NCI-H526 treated with DMSO at 0.1 percent for 48 hours (cell line): ENCODE data around the gene METTL5.
A peak's percentile ranks its signal among the peaks of the same experiment; 100 is the strongest.
"Not testable (repeated sequence)": the region's sequence is repeated elsewhere in the genome, so short reads cannot be mapped to it uniquely, and the experiment has no call there.

Experiments
- DNase-seq: peaks from one replicate; lab custom pipeline; 2025; lab: John Stamatoyannopoulos, UW

Gene METTL5

DNA sequence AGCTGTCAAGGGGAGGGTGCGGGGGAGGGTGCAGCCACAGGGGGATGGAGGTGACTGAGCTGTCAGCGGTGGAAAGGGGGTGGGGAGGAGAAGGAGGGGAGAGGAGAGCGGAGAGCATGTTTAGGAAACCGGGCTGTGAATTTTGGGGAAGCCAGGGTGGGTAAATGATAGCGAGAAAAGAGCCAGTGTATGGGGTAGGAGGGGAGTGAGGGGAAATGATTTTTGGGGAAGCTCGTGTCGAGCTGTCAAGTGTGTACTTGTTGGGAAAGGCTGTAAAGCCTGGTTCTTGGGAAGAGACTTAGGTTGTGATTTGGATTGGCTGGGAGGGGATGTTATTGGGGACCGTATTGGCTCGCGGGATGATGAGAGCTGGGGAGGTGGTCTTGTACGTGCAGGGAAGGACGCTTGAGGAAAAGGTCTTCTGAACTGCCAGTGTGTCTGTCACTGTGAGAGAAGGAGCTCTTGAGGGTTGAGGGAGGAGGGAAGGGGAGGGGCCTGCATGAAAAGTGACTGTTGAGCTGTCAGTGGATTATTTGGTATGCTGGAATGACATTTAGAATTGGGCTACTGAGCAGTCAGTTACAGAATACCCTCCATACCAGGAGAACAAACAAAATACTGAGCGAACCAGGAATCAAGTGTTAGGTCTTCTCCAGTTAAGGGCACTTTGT lies 3.6 kb upstream of the METTL5 start:
- DNase-seq, result peak; percentile 34

DNA sequence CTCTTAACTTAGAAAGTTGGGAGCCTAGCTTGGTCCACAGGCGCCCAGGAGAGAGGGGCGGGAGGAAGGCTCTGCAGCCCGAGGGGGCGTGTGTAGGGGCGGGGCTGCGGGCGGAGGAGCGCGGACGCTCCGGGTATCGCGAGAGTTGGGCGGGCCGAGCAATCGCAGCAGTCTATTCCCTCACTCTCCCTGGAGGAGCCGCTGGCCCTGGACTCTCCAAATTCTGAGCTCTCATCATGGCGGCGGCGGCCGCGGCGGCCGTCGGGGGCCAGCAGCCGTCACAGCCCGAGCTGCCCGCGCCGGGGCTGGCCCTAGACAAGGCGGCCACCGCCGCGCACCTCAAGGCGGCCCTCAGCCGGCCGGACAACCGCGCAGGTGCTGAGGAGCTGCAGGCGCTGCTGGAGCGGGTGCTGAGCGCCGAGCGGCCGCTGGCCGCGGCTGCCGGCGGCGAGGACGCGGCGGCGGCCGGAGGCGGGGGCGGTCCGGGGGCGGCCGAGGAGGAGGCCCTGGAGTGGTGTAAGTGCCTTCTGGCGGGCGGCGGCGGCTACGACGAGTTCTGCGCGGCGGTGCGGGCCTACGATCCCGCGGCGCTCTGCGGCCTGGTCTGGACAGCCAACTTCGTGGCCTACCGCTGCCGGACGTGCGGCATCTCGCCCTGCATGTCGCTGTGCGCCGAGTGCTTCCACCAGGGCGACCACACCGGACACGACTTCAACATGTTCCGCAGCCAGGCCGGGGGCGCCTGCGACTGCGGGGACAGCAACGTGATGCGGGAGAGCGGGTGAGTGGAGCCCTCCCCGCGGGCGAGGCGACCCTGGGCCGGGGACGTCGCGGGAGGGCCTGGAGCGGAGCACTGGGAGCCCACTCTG lies 2.8 kb upstream of the METTL5 start, which contains the start of gene UBR3:
Gene UBR3 (plus strand): TSS at position 183 of the 869 bp plus-strand sequence. CDS start 54 bp downstream, at position 237.
- peak; percentile 87 for DNase-seq

DNA sequence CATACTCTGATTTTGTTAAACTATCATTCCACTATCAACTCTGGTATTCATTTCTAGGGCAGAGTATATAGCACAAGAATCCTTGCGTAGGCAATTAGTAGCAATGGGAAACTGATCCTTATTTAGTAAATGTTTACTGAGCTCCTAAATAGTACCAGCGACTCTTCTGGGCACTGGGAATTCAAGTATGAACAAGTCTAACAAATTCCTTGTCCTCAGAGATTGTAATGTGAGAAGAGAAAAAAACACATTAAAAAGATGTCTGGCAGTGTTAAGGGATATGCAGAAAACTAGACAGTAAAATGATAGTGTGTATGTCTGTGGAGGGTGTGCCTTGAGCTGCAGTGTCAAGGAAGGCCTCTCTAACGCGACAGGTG lies 721 bp downstream of the METTL5 start:
- DNase-seq, result peak; percentile 69

DNA sequence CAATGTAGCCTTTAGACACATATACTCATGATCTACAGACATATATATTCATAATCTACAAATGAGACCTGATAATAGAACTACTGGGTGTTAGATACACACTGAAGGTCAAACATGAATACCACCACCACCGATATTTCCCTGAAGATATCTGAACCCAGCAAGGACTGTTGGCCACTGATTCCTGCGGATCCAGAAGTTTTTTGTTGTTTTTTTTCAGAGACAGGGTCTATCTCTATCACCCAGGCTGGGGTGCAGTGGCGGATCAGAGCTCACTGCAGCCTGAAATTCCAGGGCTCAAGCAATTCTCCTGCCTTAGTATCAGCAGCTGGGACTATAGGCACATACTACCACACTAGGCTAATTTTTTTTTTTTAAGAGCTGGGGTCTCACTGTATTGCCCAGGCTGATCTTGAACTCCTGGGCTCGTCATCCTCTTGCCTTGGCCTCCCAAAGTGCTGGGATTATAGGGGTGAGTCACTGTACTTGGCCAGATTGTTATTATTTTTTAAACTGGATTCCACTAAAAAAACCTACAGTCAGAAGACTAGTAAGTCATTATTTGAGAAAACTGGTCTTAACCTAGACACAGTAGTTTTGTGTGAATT lies 1.8 kb downstream of the METTL5 start:
- no peak for DNase-seq

DNA sequence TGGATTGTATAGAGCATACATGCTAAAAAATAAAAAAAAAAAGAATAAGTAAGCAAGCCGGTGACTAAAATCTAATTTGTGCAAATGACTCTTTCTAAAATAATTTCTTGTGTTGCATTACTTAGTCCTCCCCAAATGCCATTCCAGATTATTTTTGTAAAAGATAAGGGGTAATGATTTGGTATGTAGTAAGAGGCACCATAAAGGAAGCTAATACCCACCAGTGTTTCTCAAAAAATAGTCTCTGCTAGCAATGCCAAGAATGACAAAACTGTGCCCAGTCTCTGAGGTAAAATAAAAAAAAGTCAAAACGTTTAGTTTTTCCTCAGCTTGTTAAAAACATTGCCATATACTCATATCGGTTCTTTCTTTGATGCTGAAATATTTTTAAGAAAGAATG lies 2.7 kb downstream of the METTL5 start:
- no peak for DNase-seq

DNA sequence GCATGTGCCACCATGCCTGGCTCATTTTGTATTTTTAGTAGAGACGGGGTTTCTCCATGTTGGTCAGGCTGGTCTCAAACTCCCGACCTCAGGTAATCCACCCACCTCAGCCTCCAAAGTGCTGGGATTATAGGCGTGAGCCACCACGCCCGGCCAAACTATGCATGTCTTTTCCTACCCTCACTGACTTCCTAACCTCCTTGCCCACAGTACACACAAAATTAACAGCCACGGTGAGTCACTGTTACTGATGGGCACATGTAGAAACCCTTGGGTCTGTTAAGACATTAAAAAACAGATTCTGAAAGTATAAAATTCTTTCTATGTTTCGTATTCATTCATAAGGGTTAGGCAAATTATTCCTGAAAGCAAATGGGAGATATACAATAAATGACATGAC lies 4.6 kb downstream of the METTL5 start:
- DNase-seq, result not testable (repeated sequence)

DNA sequence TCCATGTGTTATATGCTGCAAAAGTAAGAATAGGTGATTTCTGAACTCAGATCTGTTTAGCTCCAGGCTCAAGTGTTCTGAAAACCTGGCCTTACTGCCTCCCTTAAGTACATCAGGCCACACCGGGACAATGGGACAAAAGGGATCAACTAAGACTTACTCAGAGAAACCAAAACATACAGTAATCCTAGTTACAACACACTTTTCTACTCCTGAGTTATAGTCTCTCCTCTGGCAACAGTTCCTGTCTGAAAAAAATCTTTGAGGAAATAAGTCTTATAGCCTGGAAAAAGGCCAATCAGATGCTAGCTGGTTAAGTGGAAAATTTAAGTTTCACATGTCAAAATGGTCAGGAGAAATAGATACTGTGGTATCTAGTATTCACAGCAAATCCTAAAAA lies 5.6 kb downstream of the METTL5 start:
- DNase-seq, result no peak

DNA sequence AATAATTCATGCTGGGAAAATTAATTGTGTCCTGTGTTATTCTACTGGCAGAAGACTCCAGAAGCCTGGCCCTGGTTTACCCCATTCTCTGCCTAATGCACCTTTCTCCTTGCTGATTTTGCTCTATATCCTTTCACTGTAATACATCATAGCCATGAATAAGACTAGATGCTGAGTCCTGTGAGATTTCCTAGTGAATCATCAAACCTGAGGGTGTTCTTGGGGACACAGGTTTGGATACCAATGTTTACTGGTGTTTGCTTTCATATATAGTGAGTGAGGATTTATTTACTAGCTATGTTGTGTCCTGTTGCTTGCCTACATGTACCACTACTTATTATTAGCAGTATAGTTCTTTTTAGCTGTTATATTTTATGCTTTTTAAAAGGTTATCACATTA lies 6.5 kb downstream of the METTL5 start:
- no peak for DNase-seq

DNA sequence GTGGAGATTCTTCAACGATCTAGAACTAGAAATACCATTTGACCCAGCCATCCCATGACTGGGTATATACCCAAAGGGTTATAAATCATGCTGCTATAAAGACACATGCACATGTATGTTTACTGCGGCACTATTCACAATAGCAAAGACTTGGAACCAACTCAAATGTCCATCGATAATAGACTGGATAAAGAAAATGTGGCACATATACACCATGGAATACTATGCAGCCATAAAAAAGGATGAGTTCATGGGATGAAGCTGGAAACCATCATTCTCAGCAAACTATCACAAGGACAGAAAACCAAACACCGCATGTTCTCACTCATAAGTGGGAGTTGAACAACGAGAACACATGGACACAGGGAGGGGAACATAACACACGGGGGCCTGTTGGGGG lies 7.3 kb downstream of the METTL5 start:
- not testable (repeated sequence) for DNase-seq

DNA sequence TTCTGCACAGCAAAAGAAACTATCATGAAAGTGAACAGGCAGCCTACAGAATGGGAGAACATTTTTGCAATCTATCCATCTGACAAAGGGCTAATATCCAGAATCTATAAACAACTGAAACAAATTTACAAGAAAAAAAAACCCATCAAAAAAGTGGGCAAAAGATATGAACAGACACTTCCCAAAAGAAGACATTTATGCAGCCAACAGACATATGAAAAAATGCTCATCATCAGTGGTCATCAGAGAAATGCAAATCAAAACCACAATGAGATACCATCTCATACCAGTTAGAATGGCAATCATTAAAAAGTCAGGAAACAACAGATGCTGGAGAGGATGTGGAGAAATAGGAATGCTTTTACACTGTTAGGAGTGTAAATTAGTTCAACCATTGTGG lies 7.7 kb downstream of the METTL5 start:
- not testable (repeated sequence) for DNase-seq

DNA sequence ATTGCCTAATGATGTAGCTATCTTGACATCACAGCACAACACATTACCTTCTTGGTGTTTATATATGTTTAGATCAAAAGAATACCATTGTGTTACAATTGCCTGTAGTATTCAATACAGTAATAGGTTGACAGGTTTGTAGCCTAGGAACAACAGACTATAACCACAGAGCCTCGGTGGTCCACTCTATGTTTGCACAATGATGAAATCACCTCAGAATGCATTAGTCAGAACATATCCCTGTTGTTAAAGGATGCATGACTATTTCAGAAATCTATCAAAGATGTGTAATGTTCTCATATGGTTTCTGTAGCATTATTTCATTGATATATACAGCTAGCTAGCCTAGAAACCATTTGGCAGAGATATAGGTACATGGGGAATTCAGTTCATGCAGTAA lies 8.9 kb downstream of the METTL5 start:
- no peak for DNase-seq

DNA sequence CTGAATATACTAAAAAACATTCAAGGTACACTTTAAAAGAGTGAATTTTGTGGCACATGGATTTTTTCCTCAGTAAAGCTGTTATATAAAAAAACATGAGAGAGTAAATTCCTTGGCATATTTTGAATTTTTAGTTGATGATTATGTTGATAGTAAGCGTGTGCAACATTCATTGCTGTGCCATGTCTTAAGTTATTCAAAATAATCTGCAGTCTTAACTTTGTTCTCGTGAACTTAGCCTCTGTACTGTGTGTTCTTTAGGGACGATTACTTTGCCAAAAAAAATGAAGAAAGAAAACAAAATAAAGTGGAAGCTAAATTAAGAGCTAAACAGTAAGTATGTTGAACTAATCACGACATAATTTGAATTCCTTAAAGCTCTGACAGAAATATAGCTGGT lies 16.5 kb downstream of the METTL5 start:
- no peak for DNase-seq

DNA sequence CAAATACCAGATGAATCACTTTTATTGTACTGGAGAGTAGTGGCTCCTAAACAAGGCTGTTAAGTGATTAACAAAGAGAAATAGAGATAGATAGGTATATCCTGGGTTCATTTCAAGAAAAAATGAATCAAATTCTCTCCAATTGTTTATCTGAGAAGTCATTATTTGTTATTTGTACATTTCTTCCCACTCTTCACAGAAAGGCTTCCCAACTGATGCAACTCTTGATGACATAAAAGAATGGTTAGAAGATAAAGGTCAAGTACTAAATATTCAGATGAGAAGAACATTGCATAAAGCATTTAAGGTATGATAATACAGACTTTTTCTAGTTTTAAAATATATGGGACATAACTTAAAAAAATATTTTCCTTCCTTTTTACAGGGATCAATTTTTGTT lies 18.1 kb downstream of the METTL5 start:
- no peak for DNase-seq

DNA sequence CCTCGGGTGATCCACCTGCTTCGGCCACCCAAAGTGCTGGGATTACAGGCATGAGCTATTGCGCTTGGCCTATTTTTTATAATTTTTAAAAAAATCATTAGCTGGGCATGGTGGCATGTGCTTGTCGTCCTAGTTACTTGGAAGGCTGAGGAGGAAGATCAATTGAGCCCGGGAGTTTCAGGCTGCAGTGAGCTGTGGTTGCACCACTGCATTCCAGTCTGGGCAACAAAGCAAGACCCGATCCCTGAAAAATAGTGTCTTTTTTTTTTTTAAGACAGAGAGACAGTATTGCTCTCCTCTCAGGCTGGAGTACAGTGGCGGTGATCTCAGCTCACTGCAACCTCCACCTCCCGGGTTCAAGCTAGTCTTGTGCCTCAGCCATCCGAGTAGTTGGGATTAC lies 21.2 kb downstream of the METTL5 start:
- DNase-seq, result no peak

DNA sequence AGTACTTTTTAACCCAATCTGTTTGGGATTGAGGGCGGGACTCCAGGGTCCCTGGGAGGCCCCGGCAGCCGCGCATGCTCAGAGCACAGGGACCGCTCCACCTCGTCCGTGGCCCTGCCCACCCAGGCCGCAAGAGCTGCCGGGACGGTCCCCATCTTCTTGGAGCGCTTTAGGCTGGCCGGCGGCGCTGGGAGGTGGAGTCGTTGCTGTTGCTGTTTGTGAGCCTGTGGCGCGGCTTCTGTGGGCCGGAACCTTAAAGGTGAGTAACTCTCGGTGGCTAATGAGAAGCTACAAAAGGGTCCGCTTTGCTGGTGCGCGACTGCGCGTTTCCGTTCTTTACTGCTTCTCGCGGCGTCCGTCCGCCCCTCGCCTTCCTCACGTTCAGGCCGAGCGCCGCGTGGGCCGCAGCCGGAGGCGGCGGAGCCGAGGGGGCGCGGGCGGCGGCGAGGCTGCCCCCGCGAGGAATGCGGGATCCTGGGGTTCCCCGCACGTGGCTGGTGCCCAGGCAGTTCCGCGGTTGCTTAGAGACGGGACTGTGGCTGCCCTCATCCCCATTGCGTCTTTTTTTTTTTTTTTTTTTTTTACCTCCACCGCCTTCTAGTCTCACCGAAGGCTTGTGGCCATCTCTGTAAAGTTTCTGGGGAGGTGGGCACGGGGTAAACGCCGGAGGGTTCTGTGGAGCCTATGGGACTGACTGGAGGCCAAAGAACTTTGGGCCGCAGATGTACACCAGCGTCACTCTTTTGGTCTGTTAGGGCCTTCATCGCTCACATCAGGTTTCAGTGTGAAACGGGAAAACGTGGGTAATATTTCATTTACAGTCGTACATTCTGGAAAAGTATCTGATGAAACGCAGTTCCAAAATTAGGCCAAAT lies 25.8 kb downstream of the METTL5 start, which contains the start of gene SSB:
Gene SSB (plus strand): TSS at position 154 of the 875 bp plus-strand sequence. CDS start 2,090 bp downstream, outside the sequence.
- peak; percentile 88 for DNase-seq

DNA sequence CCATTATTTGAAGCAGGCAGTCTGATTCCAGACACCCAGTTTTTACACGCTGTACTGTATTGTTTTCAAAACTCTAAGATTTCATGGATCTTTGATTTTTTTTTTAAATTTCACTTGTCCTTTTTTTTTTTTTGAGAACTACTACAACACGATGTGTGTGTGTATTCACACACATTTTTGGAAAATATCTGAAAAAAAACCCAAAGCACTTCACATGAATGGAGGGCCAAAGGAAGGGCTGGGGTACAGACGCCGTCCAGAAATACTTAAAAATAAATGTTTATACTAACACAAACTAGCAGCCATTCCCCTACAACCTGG lies 26.3 kb downstream of the METTL5 start:
- no peak for DNase-seq

DNA sequence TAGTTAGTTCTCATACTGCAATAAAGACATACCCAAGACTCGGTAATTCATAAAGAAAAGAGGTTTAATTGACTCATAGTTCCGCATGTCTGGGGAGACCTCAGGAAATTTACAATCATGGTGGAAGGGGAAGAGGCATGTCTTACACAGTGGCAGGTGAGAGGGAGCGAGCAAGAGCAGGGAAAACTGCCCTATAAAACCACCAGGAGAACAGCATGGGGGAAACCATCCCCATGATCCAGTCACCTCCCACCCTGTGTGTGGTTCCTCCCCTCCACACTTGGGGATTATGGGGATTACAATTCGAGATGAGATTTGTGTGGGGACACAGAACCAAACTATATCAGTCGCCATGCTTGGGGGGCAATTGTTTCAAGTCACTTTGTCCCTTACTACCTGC lies 27.1 kb downstream of the METTL5 start:
- no peak for DNase-seq

DNA sequence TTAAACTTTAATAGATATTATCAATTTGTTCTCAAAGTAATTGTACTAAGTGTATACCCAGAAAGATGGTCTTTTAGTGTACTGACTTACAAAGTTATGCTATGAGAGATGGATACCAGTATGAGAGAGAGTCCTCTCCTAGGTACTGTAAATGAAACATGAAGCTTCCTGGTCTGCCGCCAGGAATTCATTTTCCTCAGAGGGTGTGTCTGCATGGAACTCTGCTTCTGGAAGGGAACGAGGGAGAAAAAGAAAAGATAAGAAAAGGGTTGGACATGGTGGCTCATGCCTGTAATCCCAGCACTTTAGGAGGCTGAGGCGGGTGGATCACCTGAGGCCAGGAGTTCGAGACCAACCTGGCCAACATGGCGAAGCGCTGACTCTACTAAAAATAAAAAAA lies 28.3 kb downstream of the METTL5 start:
- no peak for DNase-seq

DNA sequence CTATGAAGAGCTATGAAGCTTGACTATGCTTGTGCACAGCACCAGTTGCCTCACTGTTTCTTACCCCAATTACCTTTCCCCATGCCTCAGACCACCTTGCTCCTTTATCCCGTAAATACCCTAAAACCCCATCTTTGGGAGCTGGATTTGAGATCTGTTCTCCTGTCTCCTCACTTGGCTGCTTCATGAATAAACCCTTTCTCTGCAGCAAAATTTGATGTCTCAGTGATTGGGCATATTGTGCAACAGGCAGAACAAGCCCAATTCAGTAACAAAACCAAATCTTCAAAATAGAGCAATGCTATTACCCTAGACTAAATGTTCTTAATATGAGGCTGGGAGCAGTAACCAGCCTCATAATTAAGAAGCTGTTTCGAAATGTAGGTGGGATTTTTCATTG lies 29.5 kb downstream of the METTL5 start:
- no peak for DNase-seq

DNA sequence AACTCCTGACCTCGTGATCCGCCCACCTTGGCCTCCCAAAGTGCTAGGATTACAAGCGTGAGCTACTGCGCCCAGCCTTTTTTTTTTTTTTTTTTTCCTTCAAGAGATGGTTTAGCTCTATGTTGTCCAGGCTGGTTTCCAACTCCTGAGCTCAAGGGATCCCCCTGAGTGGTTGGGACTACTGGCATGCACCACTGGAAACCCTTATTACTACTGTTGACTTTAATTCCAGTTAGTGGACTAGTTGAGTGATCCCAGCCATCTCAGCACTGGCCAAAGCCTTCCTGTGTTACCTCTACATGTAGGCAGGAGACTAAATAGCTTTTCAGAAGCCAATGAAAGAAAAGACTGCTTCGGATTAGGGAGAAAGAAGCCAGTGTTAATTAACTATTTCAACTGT lies 34.1 kb downstream of the METTL5 start:
- DNase-seq, result no peak

DNA sequence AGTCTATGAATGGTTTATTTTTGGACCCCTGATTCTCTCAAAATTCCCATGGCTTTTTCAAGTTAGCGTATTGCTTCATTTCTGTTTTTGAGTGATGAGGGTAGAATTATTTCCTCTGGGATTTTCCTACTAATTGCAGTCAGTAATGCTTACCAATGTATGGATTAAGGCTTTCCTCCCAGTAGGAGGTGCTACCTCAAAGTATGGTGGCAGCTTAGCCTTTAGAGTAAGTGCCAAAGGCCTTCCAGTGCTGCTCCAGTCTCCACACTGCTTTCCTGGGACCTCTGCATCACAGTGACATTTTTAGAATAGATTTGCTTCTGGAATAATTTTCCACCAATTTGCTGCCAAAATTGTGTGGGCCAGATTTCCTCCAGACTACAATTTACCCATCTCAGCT lies 42.2 kb downstream of the METTL5 start:
- DNase-seq, result no peak
